NCI-H1417 (cell line): ENCODE measurements around the gene TMPRSS11E.
"Not testable (repeated sequence)": the region's sequence is repeated elsewhere in the genome, so short reads cannot be mapped to it uniquely, and the experiment has no call there.

ENCODE experiments used
- DNase-seq, 3 experiments: peaks; one replicate each; lab custom pipeline; 2025; lab: John Stamatoyannopoulos, UW

Gene TMPRSS11E

DNA sequence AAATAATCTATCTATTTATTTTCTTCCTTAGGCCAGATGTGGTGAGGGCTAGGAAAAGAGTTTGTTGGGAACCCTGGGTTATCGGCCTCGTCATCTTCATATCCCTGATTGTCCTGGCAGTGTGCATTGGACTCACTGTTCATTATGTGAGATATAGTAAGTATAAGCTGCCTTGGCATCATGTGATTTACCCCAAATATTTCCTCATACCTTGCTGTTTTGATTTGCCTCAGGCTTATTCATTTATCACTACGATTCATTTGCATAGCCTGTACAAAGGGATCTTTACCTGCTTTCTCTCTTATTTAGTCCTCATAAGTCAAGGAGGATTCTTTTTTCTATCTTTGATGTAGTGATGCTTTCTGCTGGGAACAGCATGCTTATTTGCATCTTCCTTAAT is 14.5 kb downstream of the TMPRSS11E start:
- DNase-seq: no peak

DNA sequence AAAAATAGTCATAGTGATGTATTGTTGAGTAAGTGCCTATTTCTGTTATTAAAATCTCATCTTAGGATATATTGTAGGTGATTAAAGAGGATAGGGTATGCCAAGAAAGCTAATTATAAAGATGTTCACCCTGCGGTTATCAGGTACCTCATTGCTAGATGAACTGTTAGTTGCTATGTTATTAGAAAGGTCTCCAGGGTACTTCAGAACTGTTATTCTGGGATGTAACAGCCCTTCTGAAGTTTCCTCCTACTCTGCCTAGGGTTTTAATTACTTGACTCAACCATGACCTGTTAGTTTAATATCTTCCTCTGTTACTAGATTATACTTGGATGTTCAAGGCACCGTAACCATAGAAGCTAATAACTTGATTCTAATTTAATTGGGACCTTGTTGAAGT is 15.4 kb downstream of the TMPRSS11E start:
- peak in 2 of 3 experiments; percentile 36 to 88 for DNase-seq

DNA sequence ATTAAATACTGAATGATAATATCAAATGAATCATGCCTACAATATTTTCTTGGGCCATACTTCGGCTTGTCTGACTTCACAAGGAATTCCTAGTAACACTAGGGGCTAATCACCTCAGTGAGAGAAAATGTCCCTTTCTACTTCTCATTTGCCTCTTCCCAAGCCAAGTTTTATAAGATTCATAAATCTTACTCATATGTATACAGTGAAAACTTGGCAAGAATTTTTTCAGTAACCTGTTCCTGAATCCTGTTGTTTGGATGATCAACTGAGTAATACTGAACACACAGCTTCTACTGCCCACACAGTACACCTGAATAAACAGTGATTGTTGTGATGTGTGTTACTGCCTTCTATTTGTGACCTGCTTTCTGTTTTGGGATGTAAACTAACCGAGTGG is 16.5 kb downstream of the TMPRSS11E start:
- no peak for DNase-seq

DNA sequence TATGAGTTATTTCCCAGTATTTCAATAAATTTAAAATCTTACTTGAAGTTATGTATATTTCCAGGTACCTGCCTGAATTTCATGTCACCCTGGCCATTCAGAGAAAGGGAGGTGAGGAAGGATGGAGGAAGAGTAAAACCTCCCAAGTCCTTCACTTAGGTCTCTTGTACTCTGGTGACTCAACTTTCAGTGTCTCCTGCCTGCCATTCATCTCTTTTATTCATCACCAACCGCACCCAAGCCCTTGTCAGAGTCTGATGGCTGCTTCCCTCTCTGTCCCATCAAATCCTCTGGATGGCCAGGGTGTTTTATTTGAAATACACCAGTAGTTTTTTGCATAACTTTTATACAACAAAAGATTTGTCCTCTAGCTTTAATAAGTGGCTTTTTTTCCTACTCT is 17.8 kb downstream of the TMPRSS11E start:
- no peak for DNase-seq

DNA sequence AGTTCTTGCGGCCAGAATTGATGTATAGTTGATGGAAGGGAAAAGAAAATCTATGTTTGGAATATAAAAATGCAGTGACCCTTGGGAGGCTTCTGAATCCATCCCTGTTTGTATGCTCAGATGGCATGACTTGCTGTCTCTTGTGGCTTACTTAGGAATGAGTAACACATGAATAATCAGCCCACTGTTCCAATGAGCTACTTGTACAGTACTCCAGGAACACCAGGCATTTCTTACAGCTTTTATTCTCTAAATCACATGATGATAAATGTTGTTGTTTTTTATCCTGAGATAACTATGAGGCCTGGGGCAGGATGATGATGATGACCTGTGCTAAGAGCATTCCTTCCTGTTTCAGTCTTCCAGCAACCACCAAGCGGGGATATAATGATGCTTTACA is 18.9 kb downstream of the TMPRSS11E start:
- DNase-seq: no peak

DNA sequence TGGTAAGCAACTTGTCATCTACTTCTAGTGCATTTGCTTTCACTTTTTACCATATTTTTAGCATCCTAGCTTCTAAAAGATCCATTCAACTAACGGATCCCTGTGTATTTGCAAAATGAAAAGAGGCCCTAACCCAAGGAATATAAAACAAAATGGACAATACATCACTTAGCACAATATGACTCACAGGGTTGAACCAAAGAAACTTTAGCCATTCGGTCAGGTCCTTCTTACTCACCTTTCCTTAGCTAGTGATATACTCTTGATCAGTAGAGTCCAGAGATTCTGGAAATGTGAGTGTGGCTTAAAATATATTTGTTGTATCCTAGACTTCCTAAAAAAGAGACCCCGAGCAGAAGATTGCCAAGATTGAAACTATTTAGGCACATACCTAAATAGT is 19.5 kb downstream of the TMPRSS11E start:
- DNase-seq: no peak

DNA sequence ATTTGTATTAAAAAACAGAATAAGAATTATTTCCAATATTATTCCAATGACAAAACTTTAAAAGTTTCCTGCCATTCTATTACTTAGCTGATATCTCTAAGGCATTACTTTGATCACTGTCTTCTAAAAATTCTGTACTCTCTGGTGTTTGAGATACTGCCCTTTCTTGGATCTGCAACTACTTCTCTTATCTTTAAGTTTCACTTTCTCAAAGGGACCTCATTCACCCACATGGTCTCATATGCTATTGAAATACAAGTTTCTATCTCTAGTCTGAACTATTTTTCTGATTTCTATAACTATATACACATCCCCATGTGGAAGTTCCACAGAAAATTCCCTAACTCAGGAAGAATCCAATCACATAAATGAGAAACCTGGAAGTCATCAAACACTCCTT is 22.2 kb downstream of the TMPRSS11E start:
- DNase-seq: no peak

DNA sequence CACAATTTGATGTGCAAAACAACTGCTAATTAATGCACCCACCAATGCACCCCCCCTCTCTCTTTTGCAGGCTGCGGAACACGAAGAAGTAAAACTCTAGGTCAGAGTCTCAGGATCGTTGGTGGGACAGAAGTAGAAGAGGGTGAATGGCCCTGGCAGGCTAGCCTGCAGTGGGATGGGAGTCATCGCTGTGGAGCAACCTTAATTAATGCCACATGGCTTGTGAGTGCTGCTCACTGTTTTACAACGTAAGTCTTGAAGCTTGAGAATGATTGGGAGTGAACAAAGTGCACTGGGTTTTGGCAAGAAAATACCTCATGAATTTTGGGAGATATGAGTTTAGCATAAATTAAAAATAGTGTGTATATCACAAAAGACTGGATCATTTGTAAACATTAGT is 28.9 kb downstream of the TMPRSS11E start:
- DNase-seq: no peak

DNA sequence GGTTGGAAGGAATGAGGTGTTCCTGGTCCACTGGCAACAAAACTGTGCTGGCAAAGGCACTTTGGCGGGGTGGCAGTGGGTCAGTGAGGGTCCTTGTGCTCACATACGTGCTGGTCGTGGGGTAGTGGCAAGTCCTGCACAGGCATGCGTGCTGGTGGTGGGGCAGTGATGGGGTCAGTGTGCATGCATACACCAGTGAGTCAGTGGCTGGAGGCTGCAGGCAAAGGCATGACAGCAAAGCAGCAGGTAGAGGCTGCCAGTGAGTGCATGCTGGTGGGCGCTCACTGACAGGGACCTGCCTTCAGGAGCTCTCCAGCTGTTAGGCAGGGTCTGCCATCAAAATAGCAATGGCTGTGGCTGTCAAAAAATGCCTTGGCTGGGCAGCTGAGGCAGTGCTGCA is 42.1 kb downstream of the TMPRSS11E start:
- no peak for DNase-seq

DNA sequence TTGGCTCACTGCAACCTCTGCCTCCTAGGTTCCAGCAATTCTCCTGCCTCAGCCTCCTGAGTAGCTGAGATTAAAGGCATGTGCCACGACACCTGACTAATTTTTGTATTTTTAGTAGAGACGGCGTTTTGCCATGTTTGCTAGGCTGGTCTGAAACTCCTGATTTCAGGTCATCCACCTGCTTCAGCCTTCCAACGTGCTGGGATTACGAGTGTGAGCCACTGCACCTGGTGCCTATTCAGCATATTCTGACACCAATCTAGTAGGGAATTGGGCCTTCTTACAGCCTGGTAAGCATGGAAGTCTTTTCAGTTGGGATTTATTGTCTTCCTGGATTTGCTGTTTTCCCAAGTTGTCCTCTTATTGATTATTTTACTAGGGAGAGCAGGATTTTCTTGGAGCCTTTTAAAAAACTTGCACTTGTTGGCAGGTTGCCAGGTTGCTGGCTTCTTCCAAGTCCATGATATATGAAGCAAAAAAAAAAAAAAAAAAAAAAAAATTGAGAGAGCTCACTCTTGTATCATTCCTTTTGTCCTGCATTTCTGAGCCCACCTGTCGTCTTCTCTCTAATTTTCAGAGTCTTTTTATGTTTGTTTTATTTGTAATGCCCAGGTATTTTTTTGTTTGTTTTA is 43.7 kb downstream of the TMPRSS11E start:
- DNase-seq: peak in 2 of 3 experiments; percentile 17 to 34

DNA sequence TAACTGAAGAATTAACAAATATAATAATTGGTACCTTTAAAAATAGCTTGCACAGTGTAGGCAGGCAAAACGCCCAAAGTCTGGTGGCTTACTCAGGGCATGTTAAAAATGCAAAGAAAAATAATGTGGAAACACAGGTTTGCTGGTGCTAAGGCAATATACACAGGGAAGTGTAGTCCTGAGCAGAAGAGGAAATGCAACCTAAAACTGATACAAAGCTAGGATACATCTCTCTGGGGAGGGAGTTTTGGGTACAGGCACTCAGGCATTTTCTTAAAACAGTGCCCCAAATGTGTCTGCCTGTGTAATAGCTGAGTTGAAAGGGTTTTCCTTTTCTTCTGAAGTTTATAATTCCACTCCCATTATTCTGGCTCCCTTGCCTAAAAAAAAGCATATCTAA is 47.4 kb downstream of the TMPRSS11E start:
- no peak for DNase-seq

DNA sequence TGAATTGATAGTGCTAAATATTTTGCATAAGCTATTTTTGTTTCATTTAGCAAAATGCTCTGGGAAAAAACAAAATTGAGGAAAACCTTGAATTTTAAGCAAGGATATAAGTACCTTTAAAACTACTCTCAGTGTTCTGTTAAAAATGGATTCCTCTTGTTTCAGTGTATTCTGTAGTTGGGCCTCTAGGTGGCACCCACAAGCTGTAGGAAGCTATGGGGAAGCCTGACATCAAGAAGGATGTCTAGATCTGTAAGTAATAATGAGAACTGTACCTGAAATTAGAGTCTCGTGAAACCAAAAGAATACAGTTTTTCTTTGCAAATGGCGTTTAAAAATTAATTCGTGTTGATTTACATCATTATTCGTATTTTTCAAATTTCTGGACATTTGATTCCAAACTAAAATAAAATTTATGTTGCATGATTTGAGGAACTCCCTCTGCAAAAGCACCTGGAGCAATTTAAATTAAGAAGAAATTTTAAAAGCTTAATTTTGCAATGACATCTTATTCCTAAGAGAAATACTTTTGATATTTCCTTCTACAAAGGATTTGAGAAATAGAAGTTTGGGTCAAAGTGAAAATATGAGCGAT is 51.2 kb downstream of the TMPRSS11E start:
- DNase-seq: peak; percentile 46 to 84 (median 50)

DNA sequence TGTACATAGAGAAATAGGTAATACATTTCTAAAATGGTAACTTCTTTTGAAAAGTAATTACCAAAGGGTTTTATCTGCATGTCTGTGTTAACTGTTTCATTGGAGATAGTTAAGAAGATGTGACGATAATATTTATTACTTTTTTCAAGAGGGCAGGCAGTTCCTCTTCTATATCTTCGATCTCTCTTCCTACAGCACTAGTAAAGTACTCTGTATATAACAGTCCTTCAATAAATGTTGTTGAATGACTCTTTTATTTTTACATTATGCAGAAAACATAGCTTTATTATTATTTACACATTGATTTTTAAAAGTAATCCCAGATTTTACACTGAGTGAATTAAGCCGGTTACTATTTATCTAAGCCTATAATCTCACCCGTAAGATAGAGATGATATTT is 51.8 kb downstream of the TMPRSS11E start:
- DNase-seq: no peak

DNA sequence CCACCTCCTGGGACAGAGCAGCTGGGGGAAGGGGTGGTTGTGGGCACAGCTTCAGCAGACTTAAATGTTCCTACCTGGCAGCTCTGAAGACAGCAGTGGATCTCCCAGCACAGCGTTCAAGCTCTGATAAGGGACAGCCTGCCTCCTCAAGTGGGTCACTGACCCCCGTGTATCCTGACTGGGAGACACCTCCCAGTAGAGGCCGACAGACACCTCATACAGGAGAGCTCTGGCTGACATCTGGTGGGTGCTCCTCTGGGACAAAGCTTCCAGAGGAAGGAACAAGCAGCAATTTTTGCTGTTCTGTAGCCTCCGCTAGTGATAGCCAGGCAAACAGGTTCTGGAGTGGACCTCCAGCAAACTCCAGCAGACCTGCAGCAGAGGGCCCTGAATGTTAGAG is 56.2 kb downstream of the TMPRSS11E start:
- not testable (repeated sequence) for DNase-seq

DNA sequence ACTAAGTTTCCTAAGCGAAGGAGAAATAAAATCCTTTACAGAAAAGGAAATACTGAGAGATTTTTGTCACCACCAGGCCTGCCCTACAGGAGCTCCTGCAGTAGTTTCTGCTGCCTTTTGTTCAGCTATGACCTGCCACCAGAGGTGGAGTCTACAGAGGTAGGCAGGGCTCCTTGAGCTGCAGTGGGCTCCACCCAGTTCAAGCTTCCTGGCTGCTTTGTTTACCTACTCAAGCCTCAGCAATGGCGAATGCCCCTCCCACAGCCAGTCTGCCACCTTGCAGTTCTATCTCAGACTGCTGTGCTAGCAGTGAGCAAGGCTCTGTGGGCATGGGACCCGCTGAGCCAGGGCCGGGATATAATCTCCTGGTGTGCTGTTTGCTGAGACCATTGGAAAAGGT is 57.6 kb downstream of the TMPRSS11E start:
- DNase-seq: not testable (repeated sequence)

DNA sequence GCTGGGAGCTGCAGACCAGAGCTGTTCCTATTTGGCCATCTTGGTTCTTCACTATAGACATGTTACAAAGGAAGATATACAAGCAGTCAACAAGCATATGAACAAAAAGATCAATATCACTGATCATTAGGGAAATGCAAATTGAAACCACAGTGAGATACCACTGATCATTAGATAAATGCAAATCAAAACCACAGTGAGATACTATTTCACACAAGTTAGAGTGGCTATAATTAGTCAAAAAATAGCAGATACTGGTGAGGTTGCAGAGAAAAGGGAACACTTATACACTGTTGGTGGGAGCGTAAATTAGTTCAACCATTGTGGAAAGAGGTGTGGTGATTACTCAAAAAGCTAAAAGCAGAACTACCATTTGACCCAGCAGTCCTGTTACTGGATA is 58.2 kb downstream of the TMPRSS11E start:
- DNase-seq: not testable (repeated sequence)

DNA sequence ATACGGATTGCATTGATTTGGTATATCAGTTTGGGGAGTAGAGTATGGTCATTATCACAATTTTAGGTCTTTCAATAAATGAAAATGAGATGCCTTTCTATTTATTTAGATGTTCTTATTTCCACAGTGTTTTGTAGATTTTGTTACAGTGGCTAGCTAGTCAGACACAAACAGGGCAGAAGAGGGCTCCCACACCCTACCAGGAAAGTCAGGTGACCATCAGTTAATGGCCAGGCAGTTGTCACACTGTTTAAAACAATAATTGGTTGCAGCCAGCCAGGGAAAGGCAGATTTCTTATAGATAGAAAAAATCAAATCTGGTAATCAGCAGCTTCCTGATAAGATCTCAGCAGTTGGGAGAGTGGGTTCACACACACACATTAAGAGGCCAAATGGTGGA is 71.6 kb downstream of the TMPRSS11E start:
- DNase-seq: no peak

DNA sequence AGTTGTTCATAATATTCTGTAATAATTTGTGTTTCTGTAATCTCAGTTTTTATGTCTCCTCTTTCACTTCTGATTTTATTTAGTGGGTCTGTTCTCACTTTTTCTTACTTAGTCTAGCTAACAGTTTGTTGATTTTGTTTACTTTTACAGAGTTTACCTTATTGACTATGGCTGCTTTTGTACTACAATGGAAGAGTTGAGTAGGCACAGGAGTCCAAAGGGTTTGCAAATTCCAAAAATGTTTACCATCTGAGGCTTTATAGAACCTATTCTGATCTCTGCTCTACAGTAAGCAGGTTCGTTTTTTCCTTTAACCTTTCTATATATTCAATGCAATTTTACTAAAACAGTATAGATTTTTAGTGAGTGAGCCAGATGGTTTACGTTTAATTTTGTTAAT is 73.7 kb downstream of the TMPRSS11E start:
- no peak for DNase-seq

DNA sequence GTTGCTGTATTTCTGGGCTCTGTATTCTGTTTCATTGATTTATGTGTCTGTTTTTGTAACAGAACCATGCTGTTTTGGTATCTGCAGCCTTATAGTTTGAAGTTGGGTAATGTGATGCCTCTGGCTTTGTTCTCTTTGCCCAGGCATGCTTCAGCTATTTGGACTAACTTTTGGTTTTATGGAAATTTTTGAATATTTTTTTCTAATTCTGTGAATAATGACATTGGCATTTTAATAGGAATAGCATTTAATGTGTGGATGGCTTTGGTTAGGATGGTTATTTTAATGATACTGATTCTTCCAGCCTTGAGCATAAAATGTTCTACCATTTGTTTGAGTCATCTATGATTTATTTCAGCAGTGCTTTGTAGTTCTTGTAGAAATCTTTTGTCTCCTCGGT is 75.0 kb downstream of the TMPRSS11E start:
- not testable (repeated sequence) for DNase-seq

DNA sequence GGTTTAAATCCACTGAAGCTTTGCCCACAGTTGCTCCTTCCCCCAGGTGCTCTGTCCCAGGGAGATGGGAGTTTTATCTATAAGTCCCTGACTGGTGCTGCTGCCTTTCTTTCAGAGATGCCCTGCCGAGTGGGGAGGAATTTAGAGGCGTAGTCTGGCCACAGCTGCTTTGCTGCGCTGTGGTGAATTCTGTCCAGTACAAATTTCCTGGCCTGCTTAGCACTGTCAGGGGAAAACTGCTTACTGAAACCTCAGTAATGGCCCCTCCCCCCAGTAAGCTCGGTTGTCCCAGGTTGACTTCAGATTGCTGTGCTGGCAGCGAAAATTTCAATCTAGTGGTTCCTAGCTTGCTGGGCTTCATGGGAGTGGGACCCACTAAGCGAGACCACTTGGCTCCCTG is 88.7 kb downstream of the TMPRSS11E start:
- no peak for DNase-seq

DNA sequence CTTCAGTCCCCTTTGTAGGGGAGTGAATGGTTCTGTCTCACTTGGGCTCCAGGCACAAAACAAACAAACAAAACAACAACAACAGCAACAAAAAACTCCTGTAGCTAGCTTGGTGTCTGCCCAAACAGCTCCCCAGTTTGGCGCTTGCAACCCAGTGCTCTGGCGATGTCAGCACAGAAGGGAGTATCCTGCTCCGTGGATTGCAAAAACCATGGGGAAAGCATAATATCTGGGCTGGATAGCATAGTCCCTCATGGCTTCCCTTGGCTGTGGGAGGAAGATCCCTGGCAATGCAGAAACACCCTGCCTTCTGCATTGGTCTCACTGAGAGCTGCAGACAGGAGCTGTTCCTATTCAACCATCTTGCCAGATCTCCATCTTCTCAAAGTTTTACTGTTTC is 89.1 kb downstream of the TMPRSS11E start:
- DNase-seq: no peak

DNA sequence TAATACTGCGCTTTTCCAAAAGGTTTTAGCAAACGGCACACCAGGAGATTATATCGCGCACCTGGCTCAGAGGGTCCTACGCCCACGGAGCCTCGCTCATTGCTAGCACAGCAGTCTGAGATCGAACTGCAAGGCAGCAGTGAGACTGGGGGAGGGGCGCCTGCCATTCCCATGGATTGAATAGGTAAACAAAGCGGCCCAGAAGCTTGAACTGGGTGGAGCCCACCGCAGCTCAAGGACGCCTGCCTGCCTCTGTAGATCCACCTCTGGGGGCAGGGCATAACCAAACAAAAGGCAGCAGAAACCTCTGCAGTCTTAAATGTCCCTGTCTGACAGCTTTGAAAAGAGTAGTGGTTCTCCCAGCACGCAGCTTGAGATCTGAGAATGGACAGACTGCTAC is 95.5 kb downstream of the TMPRSS11E start:
- DNase-seq: not testable (repeated sequence)
